Stimulated activated CD4-positive, alpha-beta T cell treated with anti-CD3 and anti-CD28 coated beads, Interleukin-2, amount 100 ng/mL, for 48 hours (primary cell): ENCODE data around the gene AADACL3.
"Not testable (repeated sequence)": the region's sequence is repeated elsewhere in the genome, so short reads cannot be mapped to it uniquely, and the experiment has no call there.

Experiments used
- DNase-seq, 2 donors: peaks; one replicate each; pipeline ENCODE4 v3.0.0-alpha.2; 2020

Gene AADACL3, protein sequence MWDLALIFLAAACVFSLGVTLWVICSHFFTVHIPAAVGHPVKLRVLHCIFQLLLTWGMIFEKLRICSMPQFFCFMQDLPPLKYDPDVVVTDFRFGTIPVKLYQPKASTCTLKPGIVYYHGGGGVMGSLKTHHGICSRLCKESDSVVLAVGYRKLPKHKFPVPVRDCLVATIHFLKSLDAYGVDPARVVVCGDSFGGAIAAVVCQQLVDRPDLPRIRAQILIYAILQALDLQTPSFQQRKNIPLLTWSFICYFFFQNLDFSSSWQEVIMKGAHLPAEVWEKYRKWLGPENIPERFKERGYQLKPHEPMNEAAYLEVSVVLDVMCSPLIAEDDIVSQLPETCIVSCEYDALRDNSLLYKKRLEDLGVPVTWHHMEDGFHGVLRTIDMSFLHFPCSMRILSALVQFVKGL

DNA sequence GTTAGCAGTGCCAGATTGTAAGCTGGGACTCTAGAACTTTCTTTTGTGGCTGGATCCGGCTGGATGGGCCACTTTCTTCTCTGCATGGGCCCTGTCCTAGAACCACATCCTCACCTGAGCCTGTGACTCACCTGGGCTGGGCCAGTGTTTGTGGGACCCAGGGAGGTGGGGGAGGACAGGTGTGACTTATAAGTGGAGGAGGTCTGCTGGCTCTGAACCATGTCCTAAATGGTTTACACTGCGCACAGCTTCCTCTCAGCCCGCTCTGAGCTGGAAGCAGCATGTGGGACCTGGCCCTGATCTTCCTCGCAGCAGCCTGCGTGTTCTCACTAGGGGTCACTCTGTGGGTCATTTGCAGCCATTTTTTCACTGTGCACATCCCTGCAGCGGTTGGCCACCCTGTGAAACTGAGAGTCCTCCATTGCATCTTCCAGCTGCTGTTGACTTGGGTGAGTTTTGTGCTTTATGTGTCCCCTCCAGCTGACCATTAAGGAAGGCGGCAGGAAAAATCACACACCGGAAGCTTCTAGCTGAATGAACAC, at the start of gene AADACL3:
AADACL3 (plus strand) TSS at position 215 of the 542 bp plus-strand sequence; CDS start at position 282, 67 bp downstream.
- no peak for DNase-seq

DNA sequence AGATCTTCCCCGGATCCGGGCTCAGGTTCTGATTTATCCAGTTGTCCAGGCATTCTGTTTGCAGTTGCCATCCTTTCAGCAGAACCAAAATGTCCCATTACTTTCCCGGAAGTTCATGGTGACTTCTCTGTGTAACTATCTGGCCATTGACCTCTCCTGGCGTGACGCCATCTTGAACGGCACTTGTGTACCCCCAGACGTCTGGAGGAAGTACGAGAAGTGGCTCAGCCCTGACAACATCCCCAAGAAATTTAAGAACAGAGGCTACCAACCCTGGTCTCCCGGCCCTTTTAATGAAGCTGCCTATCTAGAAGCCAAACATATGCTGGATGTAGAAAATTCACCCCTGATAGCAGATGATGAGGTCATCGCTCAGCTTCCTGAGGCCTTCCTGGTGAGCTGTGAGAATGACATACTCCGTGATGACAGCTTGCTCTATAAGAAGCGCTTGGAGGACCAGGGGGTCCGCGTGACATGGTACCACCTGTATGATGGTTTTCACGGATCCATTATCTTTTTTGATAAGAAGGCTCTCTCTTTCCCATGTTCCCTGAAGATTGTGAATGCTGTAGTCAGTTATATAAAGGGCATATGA, 49.7 kb upstream of the AADACL3 start:
- no peak for DNase-seq

DNA sequence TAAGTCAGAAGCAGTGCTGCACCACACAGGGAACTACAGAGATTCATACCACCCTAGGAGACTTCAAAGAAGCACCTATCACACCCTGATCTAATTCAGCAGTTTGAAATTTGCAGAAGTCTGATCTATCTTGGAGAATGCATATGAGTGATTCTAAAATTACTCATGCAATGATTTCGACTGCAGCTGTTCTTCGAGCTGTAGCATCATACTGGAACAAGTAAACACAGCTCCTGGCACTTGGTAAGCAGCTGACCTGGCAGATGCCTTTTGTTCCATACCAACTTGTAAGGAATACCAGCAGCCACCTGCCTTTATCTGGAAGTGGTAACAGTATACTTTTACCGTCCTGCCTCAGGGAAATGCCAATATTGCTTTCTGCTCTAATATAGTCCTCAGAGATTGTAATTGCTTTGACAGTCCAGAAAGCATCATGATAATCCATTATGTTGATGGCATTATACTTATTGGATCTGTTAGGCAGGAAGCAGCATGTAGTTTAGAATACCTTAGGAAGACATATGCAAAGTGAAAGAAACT, 46.3 kb upstream of the AADACL3 start:
- no peak for DNase-seq

DNA sequence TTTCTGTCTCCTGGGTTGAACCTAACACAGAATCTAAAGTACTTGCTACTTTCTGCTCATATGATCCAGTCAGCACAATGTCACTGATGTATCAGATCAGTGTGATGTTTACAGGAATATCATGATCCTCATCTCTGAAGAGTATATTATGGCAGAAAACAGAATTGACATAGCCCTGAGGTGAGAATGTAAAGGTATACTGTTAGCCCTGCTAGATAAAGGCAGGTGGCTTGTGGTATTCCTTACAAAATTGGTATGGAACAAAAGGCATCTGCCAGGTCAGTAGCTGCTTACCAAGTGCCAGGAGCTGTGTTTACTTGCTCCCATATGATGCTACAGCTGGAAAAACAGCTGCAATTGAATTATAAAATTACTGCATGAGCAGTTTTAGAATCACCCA, 41.6 kb upstream of the AADACL3 start:
- no peak for DNase-seq

DNA sequence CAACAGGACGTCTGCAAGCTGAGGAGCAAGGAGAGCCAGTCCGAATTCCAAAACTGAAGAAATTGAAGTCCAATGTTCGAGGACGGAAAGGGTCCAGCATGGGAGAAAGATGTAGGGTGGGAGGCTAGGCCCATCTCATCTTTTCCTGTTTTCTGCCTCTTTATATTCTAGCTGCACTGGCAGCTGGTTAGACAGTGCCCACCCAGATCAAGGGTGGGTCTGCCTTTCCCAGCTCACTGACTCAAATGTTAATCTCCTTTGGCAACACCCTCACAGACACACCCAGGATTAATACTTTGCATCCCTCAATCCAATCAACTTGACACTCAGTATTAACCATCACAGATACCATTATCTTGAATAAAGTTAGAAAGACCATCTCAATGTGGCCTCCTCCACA, 39.8 kb upstream of the AADACL3 start:
- DNase-seq: not testable (repeated sequence)

DNA sequence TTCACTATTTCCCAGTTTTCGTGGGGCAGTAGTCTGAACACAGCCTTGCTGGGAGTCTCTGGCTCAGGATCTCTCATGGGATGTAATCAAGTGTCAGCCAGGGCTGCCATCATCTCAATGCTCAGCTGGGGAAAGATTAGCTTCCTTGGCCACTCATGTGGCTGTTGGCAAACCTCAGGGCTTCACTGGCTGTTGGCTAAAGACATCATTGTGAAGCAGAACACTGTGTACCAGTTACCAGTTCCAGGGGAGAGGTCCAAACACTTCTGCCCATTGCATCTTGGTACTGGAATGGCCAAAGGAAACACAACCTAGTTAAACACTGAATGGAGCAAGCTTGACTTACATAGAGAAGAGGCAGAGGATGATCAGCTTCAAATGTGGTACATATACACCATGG, 38.3 kb upstream of the AADACL3 start:
- DNase-seq: no peak

DNA sequence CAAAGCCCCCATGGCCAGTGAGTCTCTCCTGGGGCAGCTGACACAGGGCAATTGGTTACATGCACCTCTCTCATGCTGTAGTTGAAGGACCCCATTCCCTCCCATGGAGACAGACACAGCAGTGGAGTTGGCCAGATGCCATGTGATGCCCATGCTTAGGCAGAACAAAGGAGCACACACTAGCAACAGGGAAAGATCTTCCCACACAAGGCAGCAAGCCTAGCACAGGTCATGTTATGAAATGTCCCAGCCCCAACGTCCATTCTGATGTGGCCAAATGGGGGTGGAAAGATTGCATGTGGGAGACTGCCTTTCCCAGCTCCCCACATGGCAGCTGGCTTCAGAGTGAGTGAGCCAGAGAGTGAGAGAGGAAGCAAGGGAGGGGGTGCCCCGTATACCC, 37.6 kb upstream of the AADACL3 start:
- no peak for DNase-seq

DNA sequence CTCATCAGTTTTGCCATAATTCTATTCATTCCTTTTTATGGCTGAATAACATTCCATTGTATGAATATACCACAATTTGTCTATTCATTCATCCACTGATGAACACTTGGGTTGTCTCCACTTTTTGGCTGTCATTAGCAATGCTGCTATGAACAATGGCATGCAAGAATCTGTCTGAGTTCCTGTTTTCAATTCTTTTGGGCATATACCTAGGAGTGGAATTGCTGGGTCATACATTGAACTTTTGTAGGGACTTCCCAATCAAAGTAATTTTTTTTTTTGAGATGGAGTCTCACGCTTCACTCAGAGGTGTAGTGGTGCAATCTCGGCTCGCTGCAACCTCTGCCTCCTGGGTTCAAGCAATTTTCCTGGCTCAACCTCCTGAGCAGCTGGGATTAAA, 37.1 kb upstream of the AADACL3 start:
- no peak for DNase-seq

DNA sequence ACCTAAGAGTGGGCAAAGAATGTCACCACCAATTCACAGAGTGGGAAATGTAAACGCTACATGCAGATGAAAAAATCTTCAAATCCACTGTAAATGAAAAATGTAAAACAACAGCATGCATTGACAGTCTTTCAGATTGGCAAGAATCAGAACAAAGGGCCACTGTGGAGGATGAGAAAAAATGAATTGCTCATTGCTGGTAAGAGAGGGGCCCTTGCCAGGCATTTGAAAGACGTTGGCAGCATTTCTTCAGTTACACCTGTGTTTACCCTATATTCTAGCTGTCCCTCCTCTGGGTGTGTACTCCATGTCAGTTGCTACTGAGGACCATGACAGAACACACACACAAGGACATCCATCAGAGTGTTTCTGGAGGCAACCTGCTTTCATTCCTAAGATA, 25.8 kb upstream of the AADACL3 start:
- DNase-seq: no peak

DNA sequence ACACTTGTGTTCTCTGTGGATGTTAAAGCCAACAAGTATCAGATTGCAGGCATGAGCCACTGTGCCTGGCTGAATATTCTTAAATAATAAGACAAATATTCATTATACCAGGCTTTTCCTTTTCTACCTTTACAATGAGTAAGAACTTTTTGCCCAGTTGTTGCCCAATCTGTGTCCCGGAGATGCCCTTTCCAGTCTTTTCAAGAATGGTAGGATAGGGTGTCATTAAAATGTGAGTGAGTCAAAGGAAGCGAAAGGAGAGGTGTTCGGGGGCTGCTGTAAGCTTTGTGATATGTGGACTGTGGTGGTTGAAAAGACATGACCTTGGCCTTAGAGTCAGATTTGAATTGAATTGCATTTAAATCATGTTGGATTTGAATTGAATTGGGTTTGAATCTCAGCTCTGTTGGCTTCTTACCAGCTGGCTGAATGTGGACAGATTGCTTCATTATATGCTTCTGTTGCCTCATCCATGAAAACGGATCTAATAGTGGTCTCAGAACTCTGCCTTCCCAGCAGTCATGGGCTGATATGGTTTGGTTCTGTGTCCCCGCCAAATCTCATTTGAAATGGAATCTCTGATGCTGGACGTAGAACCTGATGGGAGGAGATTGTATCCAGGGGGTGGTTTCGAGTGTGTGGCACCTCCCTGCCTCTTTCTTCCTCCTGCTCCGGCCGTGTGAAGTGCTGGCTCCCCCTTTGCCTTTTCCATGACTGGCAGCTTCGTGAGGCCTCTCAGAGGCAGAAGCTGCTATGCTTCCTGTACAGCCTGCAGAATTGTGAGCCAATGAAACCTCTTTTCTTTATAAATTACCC, 22.7 kb upstream of the AADACL3 start:
- no peak for DNase-seq

DNA sequence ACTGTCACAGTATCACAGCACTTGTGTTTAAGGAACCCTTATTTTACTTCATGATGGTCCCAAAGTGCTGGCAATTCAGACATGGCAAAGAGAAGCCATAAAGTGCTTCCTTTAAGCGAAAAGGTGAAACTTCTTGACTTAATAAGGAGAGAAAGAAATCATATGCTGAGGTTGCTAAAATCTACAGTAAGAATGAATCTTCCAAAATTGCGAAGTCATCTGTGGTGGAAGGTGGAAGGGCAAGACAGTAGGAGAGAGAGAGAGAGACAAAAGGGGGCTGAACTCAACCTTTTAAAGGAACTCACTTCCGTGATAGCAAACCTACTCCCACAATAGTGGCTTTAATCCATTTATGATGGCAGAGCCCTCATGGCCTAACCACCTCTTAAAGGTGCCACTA, 19.3 kb upstream of the AADACL3 start:
- DNase-seq: no peak

DNA sequence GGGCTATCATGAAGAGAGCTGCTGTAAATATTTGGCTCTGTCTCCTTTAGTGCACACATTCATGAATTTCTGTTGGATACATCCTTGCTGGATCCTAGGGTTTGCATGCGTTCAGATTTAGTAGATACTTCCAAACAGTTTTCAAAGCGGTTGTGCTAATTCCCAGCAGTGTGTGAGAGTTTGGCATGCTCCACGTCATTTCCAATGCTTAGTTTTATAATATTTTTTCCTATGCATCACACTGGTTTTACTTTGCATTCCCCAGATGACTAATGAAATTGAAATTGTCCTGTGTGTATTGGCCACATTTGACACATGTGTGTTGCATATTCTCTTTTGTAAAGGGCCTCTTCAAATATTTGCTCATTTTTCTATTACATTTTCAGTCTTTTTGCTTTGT, 18.5 kb upstream of the AADACL3 start:
- no peak for DNase-seq

DNA sequence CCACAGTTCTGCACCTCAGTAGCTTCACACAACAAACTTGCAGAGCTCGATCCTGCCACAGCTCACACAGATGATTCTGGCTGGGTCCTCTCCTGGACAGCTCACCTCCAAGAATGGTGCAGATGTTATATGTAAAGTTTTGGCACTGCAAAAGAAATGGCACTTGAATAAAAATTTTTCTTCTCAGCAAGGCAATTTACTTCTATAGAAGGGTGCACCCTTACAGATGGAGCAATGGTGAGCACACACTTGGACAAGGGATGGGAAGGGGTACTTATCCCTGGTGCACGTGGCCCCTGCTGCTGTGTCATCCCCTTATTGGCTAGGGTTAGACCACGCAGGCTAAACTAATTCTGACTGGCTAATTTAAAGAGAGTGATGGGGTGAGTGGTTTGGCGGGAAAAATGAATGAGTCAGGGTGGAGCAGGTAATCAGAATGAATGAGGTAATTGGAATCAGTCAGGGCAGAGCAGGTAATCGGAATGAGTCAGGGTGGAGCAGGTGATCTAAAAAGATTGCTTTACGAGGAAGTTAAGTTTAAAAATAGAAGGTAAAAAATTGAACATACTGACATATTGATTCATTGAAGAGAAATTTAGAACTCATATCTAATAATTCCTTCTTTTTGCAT, 12.0 kb upstream of the AADACL3 start:
- no peak for DNase-seq

DNA sequence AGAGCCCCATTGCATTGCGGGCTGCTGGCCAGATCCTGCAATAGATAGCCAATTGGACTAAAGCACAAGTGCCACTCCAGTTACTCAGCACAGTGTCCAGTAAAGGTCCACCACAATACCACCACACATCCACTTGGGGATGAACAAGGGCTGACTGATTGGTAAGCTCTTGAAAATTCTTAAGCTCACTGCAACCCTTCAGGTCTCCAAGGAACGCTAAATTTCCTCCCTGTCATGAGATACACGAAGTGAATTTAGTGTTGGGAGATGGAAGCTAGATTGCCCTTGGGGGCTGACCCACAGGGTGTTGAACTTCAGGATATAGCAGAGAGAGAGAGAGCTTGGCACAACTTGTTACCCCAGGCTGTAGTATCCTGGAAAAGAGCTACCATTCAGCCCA, 9.8 kb upstream of the AADACL3 start:
- DNase-seq: no peak

DNA sequence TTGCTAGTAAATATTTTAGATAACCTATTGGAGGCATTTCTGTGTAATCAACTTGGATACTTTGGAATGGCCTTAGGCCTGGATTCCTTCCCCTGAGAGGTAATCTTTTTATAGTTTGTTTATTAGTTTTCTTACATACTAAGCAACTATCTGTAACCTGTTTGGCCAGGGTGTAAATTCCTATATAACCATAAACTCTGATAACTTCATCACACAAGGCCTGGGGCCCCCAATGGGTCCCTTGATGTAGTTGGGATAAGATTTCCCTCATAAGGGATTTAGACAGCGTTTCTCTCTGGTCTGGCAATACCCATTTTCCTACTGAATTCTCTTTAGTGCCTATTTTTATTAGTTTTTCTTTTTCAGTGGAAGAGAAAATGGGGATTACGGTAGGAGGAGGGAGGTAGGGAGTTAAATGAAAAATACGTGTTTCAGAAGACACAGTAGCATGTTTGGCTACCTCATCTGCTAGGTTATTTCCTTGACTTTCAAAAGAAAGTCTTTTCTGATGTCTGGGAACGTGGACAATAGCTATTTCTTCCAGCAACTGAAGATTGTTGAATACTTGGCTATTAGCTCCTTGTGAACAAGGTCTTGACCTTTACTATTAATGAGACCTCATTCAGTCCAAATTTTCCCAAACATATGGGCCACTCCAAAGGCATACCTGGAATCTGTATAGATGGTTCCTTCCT, 7.4 kb upstream of the AADACL3 start:
- no peak for DNase-seq

DNA sequence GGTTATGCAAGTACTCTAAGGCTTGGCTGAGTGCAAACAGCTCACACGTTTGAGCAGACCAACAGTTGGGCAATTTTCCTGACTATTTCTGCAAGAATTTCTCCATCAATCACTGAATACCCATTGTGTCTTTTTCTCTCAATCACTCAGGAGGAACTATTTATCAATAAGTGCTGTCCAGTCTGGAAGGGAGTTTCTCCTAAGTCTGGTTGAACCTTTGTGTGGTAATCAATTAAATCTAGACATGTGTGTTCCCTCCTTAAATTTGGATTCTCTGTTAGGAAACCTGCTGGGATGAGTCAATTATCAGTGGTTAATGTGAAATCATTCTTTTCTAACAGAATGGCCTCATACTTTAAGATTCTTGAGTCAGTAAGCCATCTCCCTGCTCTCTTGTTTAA, 6.8 kb upstream of the AADACL3 start:
- no peak for DNase-seq

DNA sequence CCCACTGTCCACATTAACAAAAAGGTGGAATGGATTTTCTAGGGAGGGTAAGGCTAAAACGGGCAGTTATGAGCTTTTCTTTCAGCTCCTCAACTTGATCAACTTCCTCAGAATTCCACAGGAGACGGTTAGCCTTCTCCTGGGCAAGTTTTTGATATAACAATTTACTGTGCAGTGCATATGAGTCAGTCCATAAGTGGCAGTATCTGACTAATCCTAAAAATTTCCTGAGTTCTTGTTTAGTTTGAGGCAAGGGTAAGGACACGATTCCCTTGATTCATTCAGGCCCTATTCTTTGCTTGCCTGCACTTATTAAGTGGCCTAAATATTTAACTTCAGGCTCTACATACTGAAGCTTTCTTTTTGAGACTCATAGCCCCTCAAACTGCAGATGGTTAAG, 6.2 kb upstream of the AADACL3 start:
- no peak for DNase-seq

DNA sequence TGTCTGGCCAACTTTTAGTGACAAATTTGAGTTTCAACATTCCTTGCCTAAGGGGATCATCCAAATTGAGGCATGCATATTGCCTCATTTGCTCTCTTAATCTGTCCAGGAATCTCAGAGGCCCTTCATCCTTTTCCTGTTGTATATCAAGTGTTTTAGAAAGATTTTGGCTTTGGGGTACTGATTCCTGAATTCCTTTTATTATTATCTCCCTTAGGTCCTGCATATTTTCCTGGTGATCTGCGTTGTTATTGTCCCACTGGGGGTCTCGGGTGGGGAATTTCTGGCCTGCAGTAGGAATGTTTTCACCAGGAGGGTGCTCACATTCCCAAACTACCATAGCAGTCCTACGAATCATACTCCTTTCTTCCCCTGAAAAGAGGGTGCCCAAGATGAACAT, 4.4 kb upstream of the AADACL3 start:
- no peak for DNase-seq

DNA sequence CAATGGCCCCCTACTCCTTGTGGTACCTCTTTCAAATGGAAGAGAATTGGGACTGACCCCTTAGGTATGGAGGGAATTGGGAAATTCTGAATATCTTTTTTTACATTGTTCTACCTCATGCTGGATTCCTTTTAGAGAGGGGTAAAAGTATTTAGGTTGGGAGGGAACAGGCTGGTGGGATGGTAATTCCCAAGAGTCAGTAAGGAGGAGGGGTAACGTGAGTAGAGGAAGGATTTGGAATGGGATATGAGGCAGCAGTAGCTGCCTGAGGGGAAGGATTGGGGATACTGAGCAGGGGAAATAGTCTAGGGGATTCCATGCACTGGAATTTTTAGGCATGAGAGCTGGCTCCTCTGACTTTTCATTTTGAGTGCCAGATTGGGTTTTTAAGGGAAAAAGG, 3.8 kb upstream of the AADACL3 start:
- no peak for DNase-seq

DNA sequence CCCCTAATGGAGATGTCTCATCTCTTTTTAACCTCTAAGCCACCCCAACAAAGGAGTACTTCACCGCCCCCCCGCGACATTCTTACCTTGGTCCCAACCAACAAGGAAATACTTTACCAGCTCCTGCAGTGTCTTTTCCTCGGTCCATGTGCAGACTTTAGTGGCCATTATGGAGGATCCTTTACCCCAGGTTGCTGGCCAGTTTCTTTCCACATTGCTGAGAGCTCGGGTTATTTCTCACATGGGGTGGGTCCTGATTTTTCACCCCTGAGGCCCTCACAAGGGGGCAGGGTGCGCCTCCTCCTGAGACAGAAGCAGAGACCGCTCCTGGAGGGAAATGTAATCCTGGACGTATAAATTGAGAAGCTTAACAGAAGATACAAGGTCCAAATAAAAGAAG, 3.0 kb upstream of the AADACL3 start:
- no peak for DNase-seq

DNA sequence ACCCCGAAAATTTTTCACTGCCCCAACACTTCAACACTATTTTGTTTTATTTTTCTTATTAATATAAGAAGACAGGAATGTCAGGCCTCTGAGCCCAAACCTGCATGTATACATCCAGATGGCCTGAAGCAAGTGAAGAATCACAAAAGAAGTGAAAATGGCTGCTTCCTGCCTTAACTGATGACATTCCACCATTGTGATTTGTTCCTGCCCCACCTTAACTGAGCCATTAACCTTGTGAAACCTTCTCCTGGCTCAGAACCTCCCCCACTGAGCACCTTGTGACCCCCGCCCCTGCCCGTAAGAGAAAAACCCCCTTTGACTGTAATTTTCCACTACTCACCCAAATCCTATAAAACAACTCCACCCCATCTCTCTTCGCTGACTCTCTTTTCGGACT, 2.3 kb upstream of the AADACL3 start:
- DNase-seq: not testable (repeated sequence)
